Lower leg skin (tissue), 4 donors: ENCODE data around the gene PTGES2. TPM values are rescaled to one million over a fixed set of nuclear protein-coding genes. Genes with fewer than 3 reads are reported as not detected.

Experiments
- DNase-seq, 2 donors: peaks; one replicate each; pipeline ENCODE4 v3.0.0-alpha.2; 2019; ENCODE audit warnings: low spot score in 2 of 2
- H3K4me3 ChIP-seq: fragments of 200-600 bp; sonication (generic); 2 replicates; pipeline ENCODE4 v1.5.1; 2017; ENCODE audit warnings: mild to moderate bottlenecking, low read depth; ENCODE audit not compliant: poor library complexity, severe bottlenecking
- POLR2A ChIP-seq, 2 donors: fragments of 450-650 bp; IDR thresholded peaks; one replicate each; pipeline ENCODE4 v1.6.1; 2016 to 2017; ENCODE audit warnings: antibody characterized with exemption in 2 of 2, mild to moderate bottlenecking in 1 of 2, moderate library complexity in 1 of 2
- WGBS, 2 donors: methylation state at CpG; one replicate each; pipeline ENCODE4 v1.1.5; 2018; 5-methylcytosine and 5-hydroxymethylcytosine counted together
- intact Hi-C: fragments of 100-400 bp; cut with DNase I; formaldehyde crosslinking; loops from one replicate; pipeline ENCODE4 v1.15.0; 2023; ENCODE audit warnings: low total_unique reads
- total RNA-seq, 4 donors: library from RNA; depleted of rRNA; stranded (reverse); fragments of >200 nt; gene quantifications; one replicate each; pipeline ENCODE4 v1.1.0, GENCODE V29; 2016
- TF ChIP-seq, protein P1 (sequence below), 3 donors: fragments of 450-650 bp; IDR thresholded peaks; one replicate each; pipeline ENCODE4 v1.5.1; 2016; ENCODE audit warnings: antibody characterized with exemption in 3 of 3, mild to moderate bottlenecking in 3 of 3, moderate library complexity in 2 of 3

Gene PTGES2
- total RNA-seq, 4 donors from 2014 or later, result 32.6 to 66.5 (median 56.3) TPM

DNA sequence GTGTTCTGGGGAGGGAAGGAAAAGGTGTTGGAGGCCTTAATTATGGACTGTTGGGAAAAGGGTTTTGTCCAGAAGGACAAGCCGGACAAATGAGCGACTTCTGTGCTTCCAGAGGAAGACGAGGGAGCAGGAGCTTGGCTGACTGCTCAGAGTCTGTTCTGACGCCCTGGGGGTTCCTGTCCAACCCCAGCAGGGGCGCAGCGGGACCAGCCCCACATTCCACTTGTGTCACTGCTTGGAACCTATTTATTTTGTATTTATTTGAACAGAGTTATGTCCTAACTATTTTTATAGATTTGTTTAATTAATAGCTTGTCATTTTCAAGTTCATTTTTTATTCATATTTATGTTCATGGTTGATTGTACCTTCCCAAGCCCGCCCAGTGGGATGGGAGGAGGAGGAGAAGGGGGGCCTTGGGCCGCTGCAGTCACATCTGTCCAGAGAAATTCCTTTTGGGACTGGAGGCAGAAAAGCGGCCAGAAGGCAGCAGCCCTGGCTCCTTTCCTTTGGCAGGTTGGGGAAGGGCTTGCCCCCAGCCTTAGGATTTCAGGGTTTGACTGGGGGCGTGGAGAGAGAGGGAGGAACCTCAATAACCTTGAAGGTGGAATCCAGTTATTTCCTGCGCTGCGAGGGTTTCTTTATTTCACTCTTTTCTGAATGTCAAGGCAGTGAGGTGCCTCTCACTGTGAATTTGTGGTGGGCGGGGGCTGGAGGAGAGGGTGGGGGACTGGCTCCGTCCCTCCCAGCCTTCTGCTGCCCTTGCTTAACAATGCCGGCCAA lies 19.1 kb downstream of the PTGES2 start:
- WGBS, 2 donors, result 83 to 89% methylated on average over 15 of the region's 15 CpGs
- no peak for TF ChIP-seq POLR2A (IDR thresholded peaks at IDR 0.05)
- TF ChIP-seq, protein P1, sequence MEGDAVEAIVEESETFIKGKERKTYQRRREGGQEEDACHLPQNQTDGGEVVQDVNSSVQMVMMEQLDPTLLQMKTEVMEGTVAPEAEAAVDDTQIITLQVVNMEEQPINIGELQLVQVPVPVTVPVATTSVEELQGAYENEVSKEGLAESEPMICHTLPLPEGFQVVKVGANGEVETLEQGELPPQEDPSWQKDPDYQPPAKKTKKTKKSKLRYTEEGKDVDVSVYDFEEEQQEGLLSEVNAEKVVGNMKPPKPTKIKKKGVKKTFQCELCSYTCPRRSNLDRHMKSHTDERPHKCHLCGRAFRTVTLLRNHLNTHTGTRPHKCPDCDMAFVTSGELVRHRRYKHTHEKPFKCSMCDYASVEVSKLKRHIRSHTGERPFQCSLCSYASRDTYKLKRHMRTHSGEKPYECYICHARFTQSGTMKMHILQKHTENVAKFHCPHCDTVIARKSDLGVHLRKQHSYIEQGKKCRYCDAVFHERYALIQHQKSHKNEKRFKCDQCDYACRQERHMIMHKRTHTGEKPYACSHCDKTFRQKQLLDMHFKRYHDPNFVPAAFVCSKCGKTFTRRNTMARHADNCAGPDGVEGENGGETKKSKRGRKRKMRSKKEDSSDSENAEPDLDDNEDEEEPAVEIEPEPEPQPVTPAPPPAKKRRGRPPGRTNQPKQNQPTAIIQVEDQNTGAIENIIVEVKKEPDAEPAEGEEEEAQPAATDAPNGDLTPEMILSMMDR (IDR thresholded peaks at IDR 0.05), result no peak
- no peak overlapping the region for H3K4me3 ChIP-seq
- intact Hi-C loops, result no loop called here
- DNase-seq, result no peak

DNA sequence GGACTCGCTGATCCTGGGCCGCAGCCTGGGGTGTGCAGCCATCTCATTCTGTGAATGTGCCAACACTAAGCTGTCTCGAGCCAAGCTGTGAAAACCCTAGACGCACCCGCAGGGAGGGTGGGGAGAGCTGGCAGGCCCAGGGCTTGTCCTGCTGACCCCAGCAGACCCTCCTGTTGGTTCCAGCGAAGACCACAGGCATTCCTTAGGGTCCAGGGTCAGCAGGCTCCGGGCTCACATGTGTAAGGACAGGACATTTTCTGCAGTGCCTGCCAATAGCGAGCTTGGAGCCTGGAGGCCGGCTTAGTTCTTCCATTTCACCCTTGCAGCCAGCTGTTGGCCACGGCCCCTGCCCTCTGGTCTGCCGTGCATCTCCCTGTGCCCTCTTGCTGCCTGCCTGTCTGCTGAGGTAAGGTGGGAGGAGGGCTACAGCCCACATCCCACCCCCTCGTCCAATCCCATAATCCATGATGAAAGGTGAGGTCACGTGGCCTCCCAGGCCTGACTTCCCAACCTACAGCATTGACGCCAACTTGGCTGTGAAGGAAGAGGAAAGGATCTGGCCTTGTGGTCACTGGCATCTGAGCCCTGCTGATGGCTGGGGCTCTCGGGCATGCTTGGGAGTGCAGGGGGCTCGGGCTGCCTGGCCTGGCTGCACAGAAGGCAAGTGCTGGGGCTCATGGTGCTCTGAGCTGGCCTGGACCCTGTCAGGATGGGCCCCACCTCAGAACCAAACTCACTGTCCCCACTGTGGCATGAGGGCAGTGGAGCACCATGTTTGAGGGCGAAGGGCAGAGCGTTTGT lies 19.9 kb downstream of the PTGES2 start:
- H3K4me3 ChIP-seq, result no peak overlapping the region
- DNase-seq, result no peak
- 86% methylated on average over 18 of the region's 18 CpGs for WGBS, 2 donors
- intact Hi-C loops, result no loop called here
- no peak for TF ChIP-seq POLR2A (IDR thresholded peaks at IDR 0.05)
- TF ChIP-seq, protein P1 (IDR thresholded peaks at IDR 0.05), result no peak

DNA sequence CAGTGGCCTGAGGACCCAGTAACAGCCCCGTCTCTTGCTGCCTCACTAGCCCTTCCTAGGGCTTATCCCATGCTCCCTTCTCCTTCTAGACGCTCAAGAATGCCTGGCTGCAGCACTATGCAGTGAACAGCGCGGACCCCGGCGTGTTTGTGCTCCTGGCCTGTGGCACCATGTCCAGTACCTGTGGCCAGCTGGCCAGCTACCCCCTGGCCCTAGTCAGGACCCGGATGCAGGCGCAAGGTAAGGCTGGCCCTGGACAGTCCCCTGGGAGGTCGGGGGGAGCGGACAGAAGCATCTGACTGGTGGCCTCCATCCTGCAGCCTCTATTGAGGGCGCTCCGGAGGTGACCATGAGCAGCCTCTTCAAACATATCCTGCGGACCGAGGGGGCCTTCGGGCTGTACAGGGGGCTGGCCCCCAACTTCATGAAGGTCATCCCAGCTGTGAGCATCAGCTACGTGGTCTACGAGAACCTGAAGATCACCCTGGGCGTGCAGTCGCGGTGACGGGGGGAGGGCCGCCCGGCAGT lies 20.5 kb downstream of the PTGES2 start:
- no peak for DNase-seq
- TF ChIP-seq, protein P1 (IDR thresholded peaks at IDR 0.05), result no peak
- no peak for TF ChIP-seq POLR2A (IDR thresholded peaks at IDR 0.05)
- intact Hi-C loops, result no loop called here
- H3K4me3 ChIP-seq, result no peak overlapping the region
- 95% methylated on average over 18 to 23 of the region's 23 CpGs for WGBS, 2 donors

DNA sequence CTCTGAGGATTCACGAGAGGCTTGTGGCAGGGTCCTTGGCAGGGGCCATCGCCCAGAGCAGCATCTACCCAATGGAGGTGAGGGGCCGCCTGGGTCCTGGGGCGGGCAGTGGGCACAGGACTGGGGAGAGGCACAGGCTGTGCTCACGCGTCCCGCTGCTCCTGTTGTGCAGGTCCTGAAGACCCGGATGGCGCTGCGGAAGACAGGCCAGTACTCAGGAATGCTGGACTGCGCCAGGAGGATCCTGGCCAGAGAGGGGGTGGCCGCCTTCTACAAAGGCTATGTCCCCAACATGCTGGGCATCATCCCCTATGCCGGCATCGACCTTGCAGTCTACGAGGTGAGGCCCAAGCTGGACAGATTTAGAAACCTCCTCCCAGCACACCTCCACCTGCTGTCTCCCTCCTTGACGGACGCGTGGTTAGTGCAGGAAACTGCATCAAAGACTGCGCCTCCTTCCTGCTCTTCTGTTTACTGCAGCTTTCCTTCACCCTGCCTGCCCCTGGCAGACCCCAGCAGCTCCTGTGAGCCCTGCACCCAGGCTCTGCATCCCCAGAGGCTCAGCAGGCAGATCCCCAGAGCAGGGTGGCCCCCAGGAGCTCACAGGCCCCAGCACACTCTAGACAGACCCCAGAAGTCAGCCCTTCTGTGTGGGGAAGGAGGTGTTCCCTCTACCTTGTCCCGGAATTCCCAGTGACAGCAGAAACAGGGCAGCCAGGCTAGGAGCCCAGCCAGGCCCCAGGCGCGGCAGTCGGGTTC lies 21.2 kb downstream of the PTGES2 start:
- 93% methylated on average over 23 of the region's 23 CpGs for WGBS, 2 donors
- no peak overlapping the region for H3K4me3 ChIP-seq
- intact Hi-C loops, result no loop called here
- no peak for DNase-seq
- no peak for TF ChIP-seq POLR2A (IDR thresholded peaks at IDR 0.05)
- TF ChIP-seq, protein P1 (IDR thresholded peaks at IDR 0.05), result no peak

DNA sequence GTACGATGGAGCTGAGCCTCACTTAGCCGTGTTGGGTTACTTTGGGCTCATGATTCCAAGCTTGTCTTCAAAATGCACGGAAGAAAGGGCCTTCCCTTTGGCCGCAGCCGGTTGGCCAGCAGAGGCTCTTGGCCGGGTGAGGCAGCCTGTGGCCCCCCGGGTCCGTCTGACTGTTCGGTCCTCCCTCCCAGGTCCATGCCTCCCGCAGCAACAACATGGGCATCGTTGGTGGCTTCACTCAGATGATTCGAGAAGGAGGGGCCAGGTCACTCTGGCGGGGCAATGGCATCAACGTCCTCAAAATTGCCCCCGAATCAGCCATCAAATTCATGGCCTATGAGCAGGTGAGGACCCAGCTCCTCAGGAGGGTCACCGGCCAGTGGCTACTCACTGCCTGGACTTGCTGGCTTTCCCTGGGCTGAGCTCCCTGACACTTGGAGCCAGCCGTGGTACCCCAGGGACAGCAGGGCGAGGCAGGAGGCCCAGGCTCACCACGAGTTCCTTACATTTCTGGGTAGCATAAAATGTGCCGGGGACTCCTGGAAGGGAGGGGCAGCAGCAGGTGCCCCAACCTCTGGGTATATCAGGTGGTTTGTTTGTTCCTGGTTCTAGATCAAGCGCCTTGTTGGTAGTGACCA lies 21.9 kb downstream of the PTGES2 start:
- intact Hi-C loops, result no loop called here
- no peak for TF ChIP-seq POLR2A (IDR thresholded peaks at IDR 0.05)
- TF ChIP-seq, protein P1 (IDR thresholded peaks at IDR 0.05), result no peak
- no peak overlapping the region for H3K4me3 ChIP-seq
- no peak for DNase-seq
- WGBS, 2 donors, result 88 to 93% methylated on average over 19 to 21 of the region's 21 CpGs
